Natural killer cell (primary cell): ENCODE results near the gene KPNB1. TPM values are rescaled to one million over a fixed set of nuclear protein-coding genes. Genes with fewer than 3 reads are reported as not detected.

Experiments
- ATAC-seq, 3 donors: fragments of 150-1000 bp in 2 of 3; fragments of 200-7000 bp in 1 of 3; cut with Tn5 transposase; 1 replicate in 1 of 3; 2 replicates in 2 of 3; pipeline ENCODE4 v1.10.0; 2021; ENCODE audit warnings: mild to moderate bottlenecking in 2 of 3, moderate library complexity in 2 of 3
- DNase-seq, 2 donors: peaks; one replicate each; pipeline versions ENCODE4 v3.0.0 to v3.0.0-alpha.2; 2013 to 2021; ENCODE audit warnings: mixed read lengths in 1 of 2
- H3K27ac ChIP-seq: one replicate; pipeline ENCODE4 v1.5.1; 2013; ENCODE audit warnings: mild to moderate bottlenecking, low read length
- H3K27me3 ChIP-seq: one replicate; pipeline ENCODE4 v1.6.1; 2013; ENCODE audit warnings: low read length; ENCODE audit not compliant: control insufficient read depth, insufficient read depth
- H3K36me3 ChIP-seq: one replicate; pipeline ENCODE4 v1.6.1; 2013; ENCODE audit warnings: low read length; ENCODE audit not compliant: control insufficient read depth, insufficient read depth
- H3K4me1 ChIP-seq: one replicate; pipeline ENCODE4 v1.6.1; 2013; ENCODE audit warnings: low read length; ENCODE audit not compliant: control insufficient read depth, insufficient read depth
- H3K4me3 ChIP-seq: one replicate; pipeline ENCODE4 v1.5.1; 2013; ENCODE audit warnings: low read length
- H3K9me3 ChIP-seq: one replicate; pipeline ENCODE4 v1.6.1; 2013; ENCODE audit warnings: low read length; ENCODE audit not compliant: control insufficient read depth, insufficient read depth
- H3K27ac Mint-ChIP-seq, 2 donors: one replicate each; pipeline ENCODE4 v1.8.0; 2022; ENCODE audit warnings: mild to moderate bottlenecking in 2 of 2, mixed read lengths in 2 of 2, moderate library complexity in 1 of 2
- H3K27me3 Mint-ChIP-seq, 2 donors: one replicate each; pipeline ENCODE4 v1.8.0; 2022; ENCODE audit warnings: low read depth in 2 of 2, mixed read lengths in 2 of 2
- H3K36me3 Mint-ChIP-seq: one replicate; pipeline ENCODE4 v1.8.0; 2022; ENCODE audit warnings: mixed read lengths
- H3K4me1 Mint-ChIP-seq, 2 donors: one replicate each; pipeline ENCODE4 v1.8.0; 2022; ENCODE audit warnings: mixed read lengths in 2 of 2
- H3K4me3 Mint-ChIP-seq: one replicate; pipeline ENCODE4 v1.8.0; 2022; ENCODE audit warnings: mild to moderate bottlenecking, moderate library complexity, mixed read lengths
- H3K9me3 Mint-ChIP-seq, 2 donors: one replicate each; pipeline ENCODE4 v1.8.0; 2022; ENCODE audit warnings: mixed read lengths in 2 of 2
- WGBS: methylation state at CpG from one replicate; pipeline ENCODE4 v1.1.7; 2013; ENCODE audit warnings: missing lambda C conversion rate; ENCODE audit not compliant: insufficient coverage; 5-methylcytosine and 5-hydroxymethylcytosine counted together
- intact Hi-C: fragments of 100-400 bp; cut with micrococcal nuclease; formaldehyde crosslinking; loops from one replicate; pipeline ENCODE4 v1.14.2; 2022
- total RNA-seq, 4 donors: library from RNA; stranded (reverse); fragments of 120-200 nt in 1 of 4; gene quantifications; one replicate each; pipeline versions ENCODE4 v1.2.3 to v1.2.4, GENCODE V29; 2013 to 2022
- TF ChIP-seq, protein P1 (sequence below): fragments of 200-600 bp; IDR thresholded peaks from one replicate; pipeline ENCODE4 v1.8.0; 2022; ENCODE audit warnings: antibody characterized with exemption

Gene KPNB1
- total RNA-seq, 3 donors from 2014 or later (not counting 1 experiment from before 2014, with no cell fraction given), result 236 to 273 (median 259) TPM

DNA sequence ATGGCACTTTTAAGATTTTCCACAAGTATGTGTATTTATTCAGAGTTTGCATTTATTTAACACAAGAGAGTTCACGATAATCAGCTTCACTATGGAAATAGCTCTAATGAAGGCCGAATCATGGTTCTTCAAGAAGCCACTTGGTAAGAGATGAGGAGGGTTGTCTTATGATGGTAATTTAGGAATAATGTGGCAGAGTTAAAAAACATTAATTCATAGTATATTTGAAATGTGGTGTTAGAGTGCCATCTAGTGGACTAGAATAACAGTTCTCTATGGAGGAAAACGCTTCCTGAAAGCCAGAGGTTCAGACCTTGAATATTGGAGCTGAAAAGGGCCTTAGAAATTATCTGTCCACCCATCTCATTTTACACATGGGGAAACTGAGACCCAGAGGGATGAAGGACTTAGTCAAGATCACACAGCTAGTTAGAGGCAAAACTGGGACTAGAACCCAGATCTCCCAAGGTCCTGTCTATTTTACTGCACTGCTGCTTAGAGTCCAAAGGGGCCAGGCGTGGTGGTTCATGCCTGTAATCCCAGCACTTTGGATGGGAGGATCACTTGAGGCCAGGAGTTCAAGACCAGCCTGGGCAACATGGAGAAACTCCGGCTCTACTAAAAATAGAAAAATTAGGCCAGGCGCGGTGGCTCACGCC, 33.8 kb upstream of the KPNB1 start:
- H3K36me3 Mint-ChIP-seq, result peaks cover 11% of the 10 kb centered on the region
- peaks cover 0 to 4% of the 10 kb centered on the region in 2 donors for H3K4me1 Mint-ChIP-seq
- Histone ChIP-seq H3K4me1 (no peaks in the 10 kb centered on the region), H3K36me3 (peaks cover 38% of the 10 kb centered on the region), H3K27me3 (no peaks in the 10 kb centered on the region), H3K27ac (no peak overlapping the region), H3K4me3 (no peak overlapping the region), H3K9me3 (no peaks in the 10 kb centered on the region)
- WGBS, result 82% methylated on average over 8 of the region's 8 CpGs
- H3K9me3 Mint-ChIP-seq, result no peaks in the 10 kb centered on the region
- no peaks in the 10 kb centered on the region for H3K27me3 Mint-ChIP-seq
- TF ChIP-seq, protein P1, sequence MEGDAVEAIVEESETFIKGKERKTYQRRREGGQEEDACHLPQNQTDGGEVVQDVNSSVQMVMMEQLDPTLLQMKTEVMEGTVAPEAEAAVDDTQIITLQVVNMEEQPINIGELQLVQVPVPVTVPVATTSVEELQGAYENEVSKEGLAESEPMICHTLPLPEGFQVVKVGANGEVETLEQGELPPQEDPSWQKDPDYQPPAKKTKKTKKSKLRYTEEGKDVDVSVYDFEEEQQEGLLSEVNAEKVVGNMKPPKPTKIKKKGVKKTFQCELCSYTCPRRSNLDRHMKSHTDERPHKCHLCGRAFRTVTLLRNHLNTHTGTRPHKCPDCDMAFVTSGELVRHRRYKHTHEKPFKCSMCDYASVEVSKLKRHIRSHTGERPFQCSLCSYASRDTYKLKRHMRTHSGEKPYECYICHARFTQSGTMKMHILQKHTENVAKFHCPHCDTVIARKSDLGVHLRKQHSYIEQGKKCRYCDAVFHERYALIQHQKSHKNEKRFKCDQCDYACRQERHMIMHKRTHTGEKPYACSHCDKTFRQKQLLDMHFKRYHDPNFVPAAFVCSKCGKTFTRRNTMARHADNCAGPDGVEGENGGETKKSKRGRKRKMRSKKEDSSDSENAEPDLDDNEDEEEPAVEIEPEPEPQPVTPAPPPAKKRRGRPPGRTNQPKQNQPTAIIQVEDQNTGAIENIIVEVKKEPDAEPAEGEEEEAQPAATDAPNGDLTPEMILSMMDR, result peak; percentile 82
- ATAC-seq (peak in 2 of 3 donors; percentile 59 to 67), DNase-seq (peak in 1 of 2 donors; percentile 78)
- H3K27ac Mint-ChIP-seq, result no peak overlapping the region
- no peak overlapping the region for H3K4me3 Mint-ChIP-seq
- intact Hi-C loops, result loop anchor here (1.0 to 10.0 kb wide), 3 partner anchors 254 to 671 kb away; no protein-coding TSS in a partner anchor

DNA sequence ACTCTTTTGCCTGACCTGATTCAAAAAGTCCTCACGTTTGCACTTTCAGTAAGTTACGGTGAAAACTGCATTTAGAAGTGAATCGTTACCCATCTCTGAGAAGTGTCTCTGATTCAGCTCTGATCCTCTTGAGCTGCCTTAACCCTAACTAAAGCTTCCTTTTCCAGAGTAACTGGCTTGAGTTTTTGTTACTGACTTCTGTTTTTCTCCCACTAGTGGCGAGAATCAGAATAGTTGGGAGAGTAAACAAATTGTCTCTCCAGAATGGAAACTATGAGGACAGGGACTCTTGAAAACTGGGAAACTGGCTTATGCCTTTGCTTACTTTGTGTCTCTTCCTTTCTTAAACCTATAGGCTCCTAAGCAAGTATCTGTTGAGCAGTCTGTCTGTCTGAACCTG, 31.3 kb upstream of the KPNB1 start:
- Mint-ChIP-seq H3K27me3 (no peaks in the 10 kb centered on the region), H3K4me1 (peaks cover 0 to 4% of the 10 kb centered on the region in 2 donors), H3K4me3 (no peak overlapping the region), H3K27ac (no peak overlapping the region), H3K36me3 (peaks cover 11% of the 10 kb centered on the region), H3K9me3 (no peaks in the 10 kb centered on the region)
- Histone ChIP-seq H3K9me3 (no peaks in the 10 kb centered on the region), H3K4me1 (no peaks in the 10 kb centered on the region), H3K27me3 (no peaks in the 10 kb centered on the region), H3K4me3 (no peak overlapping the region), H3K36me3 (peaks cover 49% of the 10 kb centered on the region), H3K27ac (no peak overlapping the region)
- intact Hi-C loops, result loop anchor here (10.0 kb wide), 1 partner anchor 674 kb away; no protein-coding TSS in a partner anchor
- TF ChIP-seq, protein P1, result no peak
- no peak for ATAC-seq
- WGBS, result 73% methylated on average over 4 of the region's 4 CpGs
- DNase-seq, result no peak

DNA sequence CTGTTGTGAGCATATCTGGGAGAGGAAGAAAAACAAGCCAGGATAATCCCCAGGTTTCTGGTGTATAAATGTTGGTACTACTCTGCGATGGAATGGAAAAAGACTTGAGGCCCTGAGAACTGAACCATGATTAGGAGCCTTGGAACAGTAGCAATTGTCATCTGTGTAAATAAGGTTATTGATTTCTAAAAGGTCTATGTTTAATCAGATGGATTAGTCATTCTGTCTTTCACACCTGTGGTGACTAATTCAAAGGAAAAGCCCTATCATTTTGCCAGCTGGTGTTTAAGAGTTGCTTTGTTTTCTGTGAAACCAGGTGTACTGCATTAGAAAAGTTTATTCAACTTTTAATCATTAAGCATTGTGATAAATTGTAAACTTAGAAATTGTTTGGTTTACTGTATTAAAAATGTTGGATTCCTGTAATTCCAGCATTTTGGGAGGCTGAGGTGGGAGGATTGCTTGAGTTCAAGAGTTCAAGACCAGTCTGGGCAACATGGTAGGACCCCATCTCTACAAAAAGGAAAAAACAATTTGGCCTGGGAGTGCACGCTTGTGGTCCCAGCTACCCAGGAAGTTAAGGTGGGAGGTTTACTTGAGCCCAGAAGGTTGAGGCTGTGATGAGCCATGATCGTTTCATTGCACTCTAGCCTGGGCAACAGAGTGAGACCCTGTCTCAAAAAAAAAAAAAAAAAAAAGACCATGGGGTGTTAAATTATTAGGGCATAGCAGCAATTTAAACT, 29.0 kb upstream of the KPNB1 start:
- H3K36me3 ChIP-seq, result peaks cover 43% of the 10 kb centered on the region
- H3K9me3 ChIP-seq, result no peaks in the 10 kb centered on the region
- TF ChIP-seq, protein P1, result no peak
- H3K27me3 ChIP-seq, result no peaks in the 10 kb centered on the region
- no peaks in the 10 kb centered on the region for H3K4me1 ChIP-seq
- Mint-ChIP-seq H3K27ac (peak overlapping the region; percentile 27 to 30), H3K4me3 (no peak overlapping the region), H3K4me1 (peaks cover 0 to 4% of the 10 kb centered on the region in 2 donors), H3K27me3 (no peaks in the 10 kb centered on the region), H3K9me3 (no peaks in the 10 kb centered on the region), H3K36me3 (peaks cover 11% of the 10 kb centered on the region)
- ATAC-seq (no peak), DNase-seq (no peak)
- no peak overlapping the region for H3K4me3 ChIP-seq
- intact Hi-C loops, result no loop called here
- 79% methylated on average over 3 of the region's 3 CpGs for WGBS
- no peak overlapping the region for H3K27ac ChIP-seq
